ENCODE measurements around the gene SAMD5.

SAMD5 gene

DNA sequence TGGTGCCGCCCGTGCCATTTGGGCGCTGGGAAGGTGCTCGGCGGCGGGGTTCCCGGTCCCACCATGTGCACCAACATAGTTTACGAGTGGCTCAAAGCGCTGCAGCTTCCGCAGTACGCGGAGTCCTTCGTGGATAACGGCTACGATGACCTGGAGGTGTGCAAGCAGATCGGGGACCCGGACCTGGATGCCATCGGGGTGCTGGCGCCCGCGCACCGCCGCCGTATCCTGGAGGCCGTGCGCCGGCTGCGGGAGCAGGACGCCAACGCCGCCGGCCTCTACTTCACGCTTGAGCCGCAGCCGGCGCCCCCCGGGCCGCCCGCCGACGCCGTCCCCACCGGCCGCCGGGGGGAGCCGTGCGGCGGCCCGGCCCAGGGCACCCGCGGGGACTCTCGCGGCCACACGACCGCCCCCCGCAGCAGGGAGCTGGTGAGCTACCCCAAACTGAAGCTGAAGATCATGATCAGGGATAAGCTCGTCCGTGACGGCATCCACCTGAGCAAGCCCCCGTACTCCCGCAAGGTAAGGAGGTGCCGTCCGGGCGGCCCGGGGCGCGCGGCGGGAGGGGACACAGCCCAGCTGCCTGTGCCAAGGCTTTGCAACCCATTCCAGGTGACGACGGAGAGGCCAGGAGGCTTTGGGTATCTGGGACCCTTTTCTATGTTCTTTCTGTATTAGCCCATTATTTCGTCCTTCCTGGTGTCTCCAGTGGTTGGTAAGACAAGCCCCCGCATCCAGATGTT lies 547 bp downstream of the SAMD5 start:
- H3K27me3 ChIP-seq (ENCODE audit: low read length), result no peaks in the 10 kb centered on the region
- no peak overlapping the region for H2AFZ ChIP-seq (ENCODE audit: low read depth, low read length, severe bottlenecking)
- H3K27ac ChIP-seq (ENCODE audit: low read depth, low read length), result no peak overlapping the region
- H3K4me3 ChIP-seq (ENCODE audit: insufficient read depth, low read length, poor library complexity, severe bottlenecking), result no peak overlapping the region
- H3K9me2 ChIP-seq (replicated peaks; ENCODE audit: insufficient read depth, low read length), result no peaks in the 10 kb centered on the region
- H3K36me3 ChIP-seq (ENCODE audit: low read length), result no peaks in the 10 kb centered on the region
- no peak overlapping the region for H3K9ac ChIP-seq (ENCODE audit: low read length)
- H3F3A ChIP-seq (ENCODE audit: insufficient read depth), result no peaks in the 10 kb centered on the region
- no peaks in the 10 kb centered on the region for H3K9me3 ChIP-seq (ENCODE audit: insufficient read depth, low read length)
- no peaks in the 10 kb centered on the region for H4K20me1 ChIP-seq (ENCODE audit: low read depth, low read length)
- no peaks in the 10 kb centered on the region for H3K79me2 ChIP-seq (ENCODE audit: insufficient read depth, low read length)
- TF ChIP-seq, protein P1, sequence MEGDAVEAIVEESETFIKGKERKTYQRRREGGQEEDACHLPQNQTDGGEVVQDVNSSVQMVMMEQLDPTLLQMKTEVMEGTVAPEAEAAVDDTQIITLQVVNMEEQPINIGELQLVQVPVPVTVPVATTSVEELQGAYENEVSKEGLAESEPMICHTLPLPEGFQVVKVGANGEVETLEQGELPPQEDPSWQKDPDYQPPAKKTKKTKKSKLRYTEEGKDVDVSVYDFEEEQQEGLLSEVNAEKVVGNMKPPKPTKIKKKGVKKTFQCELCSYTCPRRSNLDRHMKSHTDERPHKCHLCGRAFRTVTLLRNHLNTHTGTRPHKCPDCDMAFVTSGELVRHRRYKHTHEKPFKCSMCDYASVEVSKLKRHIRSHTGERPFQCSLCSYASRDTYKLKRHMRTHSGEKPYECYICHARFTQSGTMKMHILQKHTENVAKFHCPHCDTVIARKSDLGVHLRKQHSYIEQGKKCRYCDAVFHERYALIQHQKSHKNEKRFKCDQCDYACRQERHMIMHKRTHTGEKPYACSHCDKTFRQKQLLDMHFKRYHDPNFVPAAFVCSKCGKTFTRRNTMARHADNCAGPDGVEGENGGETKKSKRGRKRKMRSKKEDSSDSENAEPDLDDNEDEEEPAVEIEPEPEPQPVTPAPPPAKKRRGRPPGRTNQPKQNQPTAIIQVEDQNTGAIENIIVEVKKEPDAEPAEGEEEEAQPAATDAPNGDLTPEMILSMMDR (IDR thresholded peaks at IDR 0.05; ENCODE audit: insufficient read depth, low read length, poor library complexity, severe bottlenecking), result no peak
- TF ChIP-seq EZH2phosphoT487 (conservative IDR thresholded peaks at IDR 0.05; ENCODE audit: low read length), result no peak
- H3K4me2 ChIP-seq (ENCODE audit: low read depth, low read length, poor library complexity, severe bottlenecking), result no peak overlapping the region

DNA sequence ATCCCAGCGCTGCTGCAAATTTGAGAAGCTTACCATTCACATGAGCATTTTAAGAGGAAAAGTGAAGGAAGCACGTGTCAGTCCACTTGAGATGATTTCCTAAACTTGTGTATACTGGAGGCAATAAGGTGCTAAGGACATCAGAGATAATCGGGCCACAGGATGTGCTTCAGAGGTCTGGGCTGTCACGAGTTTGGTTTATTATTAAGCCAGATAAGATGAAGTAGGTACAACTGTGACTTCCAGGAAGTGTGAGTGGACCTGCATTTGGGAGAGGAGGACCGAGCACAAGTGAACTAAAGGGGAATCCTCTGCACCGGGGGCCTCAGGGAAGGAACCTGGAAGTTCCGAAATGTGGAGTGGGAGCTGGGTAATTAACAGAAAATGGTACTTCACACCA lies 1.4 kb downstream of the SAMD5 start:
- H3F3A ChIP-seq (ENCODE audit: insufficient read depth), result no peaks in the 10 kb centered on the region
- no peaks in the 10 kb centered on the region for H4K20me1 ChIP-seq (ENCODE audit: low read depth, low read length)
- no peak overlapping the region for H3K4me2 ChIP-seq (ENCODE audit: low read depth, low read length, poor library complexity, severe bottlenecking)
- no peaks in the 10 kb centered on the region for H3K27me3 ChIP-seq (ENCODE audit: low read length)
- no peaks in the 10 kb centered on the region for H3K9me3 ChIP-seq (ENCODE audit: insufficient read depth, low read length)
- H3K9ac ChIP-seq (ENCODE audit: low read length), result no peak overlapping the region
- H2AFZ ChIP-seq (ENCODE audit: low read depth, low read length, severe bottlenecking), result no peak overlapping the region
- H3K4me3 ChIP-seq (ENCODE audit: insufficient read depth, low read length, poor library complexity, severe bottlenecking), result no peak overlapping the region
- H3K9me2 ChIP-seq (replicated peaks; ENCODE audit: insufficient read depth, low read length), result no peaks in the 10 kb centered on the region
- H3K79me2 ChIP-seq (ENCODE audit: insufficient read depth, low read length), result no peaks in the 10 kb centered on the region
- TF ChIP-seq, protein P1 (IDR thresholded peaks at IDR 0.05; ENCODE audit: insufficient read depth, low read length, poor library complexity, severe bottlenecking), result no peak
- no peak for TF ChIP-seq EZH2phosphoT487 (conservative IDR thresholded peaks at IDR 0.05; ENCODE audit: low read length)
- H3K27ac ChIP-seq (ENCODE audit: low read depth, low read length), result no peak overlapping the region
- H3K36me3 ChIP-seq (ENCODE audit: low read length), result no peaks in the 10 kb centered on the region

DNA sequence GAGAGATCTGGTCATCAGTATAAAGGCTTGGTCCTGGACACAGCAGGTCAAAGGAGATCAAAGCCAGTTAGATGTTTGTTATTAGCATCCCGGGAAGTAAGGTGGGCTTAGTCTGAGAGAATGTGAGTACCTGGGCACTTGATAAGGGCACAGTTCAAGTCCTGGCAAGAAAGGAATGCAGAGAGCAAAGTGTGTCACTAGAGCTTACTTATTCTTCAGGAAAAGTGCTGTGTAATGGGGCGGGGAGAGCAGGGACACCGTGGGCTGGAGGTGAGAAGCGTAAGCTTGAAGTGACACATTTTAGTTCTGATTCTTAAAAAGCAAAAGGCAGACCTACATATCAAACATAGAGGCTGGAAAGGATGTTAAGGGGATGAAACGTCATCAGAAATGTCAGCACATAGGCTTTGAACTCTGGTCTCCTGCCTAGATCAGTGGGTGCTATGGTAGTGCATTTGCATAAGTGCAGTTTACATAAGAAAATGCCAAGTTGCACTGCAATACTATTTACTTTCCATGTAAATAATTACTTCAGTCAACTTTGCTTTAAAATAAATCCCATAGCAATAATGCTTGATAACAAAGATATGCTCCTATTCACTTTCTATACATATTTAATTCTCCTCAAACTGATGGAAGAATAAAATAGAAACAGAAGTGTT lies 2.6 kb downstream of the SAMD5 start:
- H4K20me1 ChIP-seq (ENCODE audit: low read depth, low read length), result no peaks in the 10 kb centered on the region
- no peak overlapping the region for H3K4me2 ChIP-seq (ENCODE audit: low read depth, low read length, poor library complexity, severe bottlenecking)
- TF ChIP-seq EZH2phosphoT487 (conservative IDR thresholded peaks at IDR 0.05; ENCODE audit: low read length), result no peak
- TF ChIP-seq, protein P1 (IDR thresholded peaks at IDR 0.05; ENCODE audit: insufficient read depth, low read length, poor library complexity, severe bottlenecking), result no peak
- no peak overlapping the region for H3K9ac ChIP-seq (ENCODE audit: low read length)
- H3K4me3 ChIP-seq (ENCODE audit: insufficient read depth, low read length, poor library complexity, severe bottlenecking), result no peak overlapping the region
- H3K36me3 ChIP-seq (ENCODE audit: low read length), result no peaks in the 10 kb centered on the region
- H3F3A ChIP-seq (ENCODE audit: insufficient read depth), result no peaks in the 10 kb centered on the region
- no peak overlapping the region for H3K27ac ChIP-seq (ENCODE audit: low read depth, low read length)
- no peaks in the 10 kb centered on the region for H3K9me2 ChIP-seq (replicated peaks; ENCODE audit: insufficient read depth, low read length)
- H3K79me2 ChIP-seq (ENCODE audit: insufficient read depth, low read length), result no peaks in the 10 kb centered on the region
- H3K27me3 ChIP-seq (ENCODE audit: low read length), result no peaks in the 10 kb centered on the region
- H2AFZ ChIP-seq (ENCODE audit: low read depth, low read length, severe bottlenecking), result no peak overlapping the region
- H3K9me3 ChIP-seq (ENCODE audit: insufficient read depth, low read length), result no peaks in the 10 kb centered on the region
